Stimulated activated CD8-positive, alpha-beta memory T cell treated with anti-CD3 and anti-CD28 coated beads, Interleukin-7, amount 100 ng/mL, for 48 hours (primary cell): ENCODE measurements around the gene PTPRN2.

ENCODE experiments used
- DNase-seq, 2 donors: peaks; one replicate each; pipeline ENCODE4 v3.0.0-alpha.2; 2020; ENCODE audit warnings: low read depth in 1 of 2; ENCODE audit errors: extremely low read depth in 1 of 2

Gene PTPRN2

DNA sequence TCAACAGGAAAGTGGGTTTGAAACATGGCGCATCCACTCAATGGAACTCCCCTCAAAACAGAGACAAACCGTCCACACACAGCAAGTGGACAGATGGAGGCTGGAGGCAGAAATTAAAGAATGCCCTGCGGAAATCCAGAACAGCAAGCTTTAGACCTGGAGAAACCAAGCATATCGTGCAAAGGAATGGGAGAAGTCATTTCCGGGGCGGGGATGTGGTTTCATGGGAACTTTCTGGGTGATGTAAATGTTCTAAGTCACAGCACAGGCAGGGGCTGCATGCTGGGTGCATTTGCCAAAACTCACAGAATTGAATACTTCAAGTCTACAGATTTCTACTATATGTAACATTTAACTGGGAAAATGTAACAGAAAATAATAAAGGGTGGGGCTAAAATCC is 213.0 kb downstream of the PTPRN2 start:
- no peak for DNase-seq

DNA sequence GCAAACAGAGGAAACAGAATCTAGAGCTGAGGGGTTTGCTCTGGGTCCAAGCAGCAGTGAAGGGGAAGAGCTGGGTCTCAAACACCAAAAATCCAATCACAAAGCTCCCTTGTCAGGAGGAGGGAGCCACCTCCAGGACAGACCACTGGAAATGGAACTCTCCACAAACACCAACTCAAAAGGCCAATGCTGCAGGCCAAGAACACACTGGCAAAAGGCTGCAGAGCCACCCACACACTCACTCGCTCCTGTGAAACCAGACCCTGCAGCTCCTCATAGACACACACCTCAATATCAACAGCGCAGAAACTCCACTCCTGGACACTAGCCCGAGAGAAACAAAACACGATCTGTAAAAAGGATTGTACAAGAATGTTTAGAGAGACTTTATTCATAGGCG is 213.5 kb downstream of the PTPRN2 start:
- DNase-seq, result no peak

DNA sequence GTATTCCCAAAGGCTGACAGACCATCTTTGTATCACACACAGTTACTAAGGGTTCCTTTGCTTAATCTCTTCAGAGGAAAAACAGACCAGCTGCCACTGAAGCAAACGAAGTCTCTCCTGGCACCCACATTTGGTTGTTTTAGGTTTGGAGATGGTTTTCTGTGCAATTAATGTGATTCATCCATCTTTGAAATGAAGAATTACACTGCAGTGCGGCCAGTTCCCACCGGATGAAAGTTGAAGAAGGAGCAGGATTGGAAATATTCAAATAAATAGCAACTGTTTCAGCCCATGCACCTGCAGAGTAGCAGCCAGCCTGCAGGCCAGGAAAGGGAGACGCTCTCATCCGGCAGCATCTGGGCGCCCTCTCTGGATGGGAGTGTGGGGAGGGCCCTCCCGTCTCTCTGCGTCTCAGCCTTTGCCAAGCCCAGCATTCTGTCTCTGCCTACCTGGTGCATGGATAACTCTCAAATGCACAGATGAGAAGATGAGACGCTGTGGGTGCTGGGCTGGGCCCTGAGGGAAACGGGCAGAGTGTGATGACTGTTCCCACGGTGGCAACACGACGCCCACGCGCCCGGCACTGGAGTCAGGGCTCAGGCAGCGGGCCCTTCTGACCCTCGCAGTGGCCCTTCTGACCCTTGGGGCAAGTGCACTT is 214.0 kb downstream of the PTPRN2 start:
- no peak for DNase-seq

DNA sequence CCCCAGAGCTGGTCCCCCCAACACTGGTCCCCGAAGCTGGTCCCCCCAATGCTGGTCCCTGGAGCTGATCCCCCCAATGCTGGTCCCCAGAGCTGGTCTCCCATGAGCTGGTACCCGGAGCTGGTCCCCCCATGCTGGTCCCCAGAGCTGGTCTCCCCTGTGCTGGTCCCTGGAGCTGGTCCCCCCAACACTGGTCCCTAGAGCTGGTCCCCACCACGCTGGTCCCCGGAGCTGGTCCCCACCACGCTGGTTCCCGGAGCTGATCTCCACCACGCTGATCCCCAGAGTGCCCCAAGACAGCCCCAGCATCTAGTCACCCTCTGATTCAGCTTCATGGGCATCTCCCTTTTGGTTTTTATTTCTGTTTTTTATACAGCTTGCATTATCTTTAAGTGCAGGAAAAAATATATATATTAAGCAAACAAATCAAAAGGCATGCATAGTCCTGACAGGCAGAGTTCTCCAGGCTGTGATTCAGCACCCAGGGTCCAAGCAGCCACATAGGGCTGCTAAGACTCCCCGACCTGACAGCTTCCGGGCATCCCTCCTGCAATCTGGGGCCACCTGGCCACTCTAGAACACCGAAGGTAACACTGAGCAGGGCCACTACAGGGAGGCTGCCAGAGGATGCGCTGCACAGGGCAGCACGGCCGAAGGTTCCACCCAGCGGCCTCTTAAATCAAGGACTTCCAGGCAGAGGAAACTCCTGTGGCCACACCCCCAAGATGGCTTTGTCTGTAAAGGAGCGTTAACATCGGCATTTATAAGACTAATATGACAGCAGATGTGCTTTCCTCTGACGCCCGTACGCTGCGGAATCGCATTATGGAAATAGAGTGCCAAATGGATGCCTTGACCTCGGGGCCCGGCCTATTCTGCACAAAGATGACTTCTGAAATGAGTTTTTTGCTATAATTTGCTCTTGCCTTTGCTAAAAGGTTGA is 215.0 kb downstream of the PTPRN2 start:
- DNase-seq, result no peak

DNA sequence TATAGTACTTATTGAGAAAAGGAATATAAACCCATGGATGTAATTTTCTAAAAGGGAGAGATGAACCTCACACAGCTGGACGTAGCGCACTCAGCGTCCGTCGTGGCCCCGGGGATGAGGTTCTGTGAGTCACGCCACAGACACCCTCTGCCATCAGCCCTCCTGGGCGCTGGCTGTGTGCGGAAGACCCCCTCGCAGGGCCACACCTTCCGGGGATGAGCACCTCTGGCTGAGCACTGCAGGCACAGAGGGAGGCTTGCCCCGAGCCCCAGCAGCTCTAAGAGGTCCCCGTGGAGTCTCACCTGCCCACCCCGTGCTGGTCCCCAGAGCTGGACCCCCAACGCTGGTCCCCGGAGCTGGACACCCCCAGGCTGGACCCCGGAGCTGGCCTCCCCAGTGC is 215.8 kb downstream of the PTPRN2 start:
- DNase-seq, result no peak

DNA sequence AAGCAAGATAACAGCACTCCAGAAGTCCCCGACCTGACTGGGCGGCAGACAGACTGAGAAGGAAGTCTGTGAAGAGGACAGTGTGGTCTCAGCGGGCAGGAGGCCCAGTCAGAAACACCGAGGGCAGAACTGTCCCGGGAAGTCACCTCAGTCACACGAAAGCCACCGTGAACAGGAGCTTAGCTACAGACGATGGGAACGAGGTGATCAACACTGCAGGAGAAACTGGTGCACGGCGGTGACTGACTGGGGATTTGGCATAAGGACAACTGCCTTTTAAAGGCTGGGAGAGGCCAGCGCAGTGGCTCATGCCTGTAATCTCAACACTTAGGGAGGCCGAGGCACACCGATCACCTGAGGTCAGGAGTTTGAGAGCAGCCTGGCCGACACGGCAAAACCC is 217.8 kb downstream of the PTPRN2 start:
- no peak for DNase-seq

DNA sequence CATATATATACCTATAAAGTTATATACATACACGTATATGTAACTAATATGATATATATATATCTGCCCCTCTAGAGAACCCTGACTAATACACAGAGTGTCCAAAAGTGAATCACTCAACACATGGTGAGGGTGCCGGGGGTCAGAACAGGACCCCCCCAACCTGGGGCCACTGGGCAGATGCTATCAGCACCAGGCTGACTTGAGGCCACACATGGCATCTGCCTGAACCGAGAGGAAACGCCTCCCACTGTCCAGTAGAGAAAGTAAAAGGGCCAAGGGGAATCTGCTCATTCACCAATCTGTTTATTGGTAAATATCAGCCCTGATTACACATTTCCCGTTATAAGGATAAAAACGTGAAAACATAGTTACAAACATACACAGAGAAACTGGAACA is 218.3 kb downstream of the PTPRN2 start:
- DNase-seq, result no peak

DNA sequence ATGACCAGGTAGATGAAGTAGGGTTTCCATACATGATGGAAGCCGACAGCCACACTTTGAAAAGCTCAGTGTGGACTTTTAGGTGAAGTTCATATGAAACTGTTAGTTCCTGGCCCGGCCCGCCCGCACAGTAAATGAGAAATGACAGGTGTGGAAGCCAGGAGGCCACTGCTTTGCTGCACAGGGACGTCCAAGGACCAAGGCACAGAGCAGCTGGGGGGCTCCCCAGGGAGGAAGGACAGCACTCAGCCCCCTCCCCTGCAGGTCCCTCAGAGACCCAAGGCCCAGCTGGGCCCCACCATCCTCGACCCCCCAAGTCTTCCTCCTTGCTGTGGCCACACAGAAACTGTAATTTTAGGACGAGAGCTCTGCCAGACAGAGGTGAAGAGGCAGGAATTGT is 219.2 kb downstream of the PTPRN2 start:
- DNase-seq, result no peak

DNA sequence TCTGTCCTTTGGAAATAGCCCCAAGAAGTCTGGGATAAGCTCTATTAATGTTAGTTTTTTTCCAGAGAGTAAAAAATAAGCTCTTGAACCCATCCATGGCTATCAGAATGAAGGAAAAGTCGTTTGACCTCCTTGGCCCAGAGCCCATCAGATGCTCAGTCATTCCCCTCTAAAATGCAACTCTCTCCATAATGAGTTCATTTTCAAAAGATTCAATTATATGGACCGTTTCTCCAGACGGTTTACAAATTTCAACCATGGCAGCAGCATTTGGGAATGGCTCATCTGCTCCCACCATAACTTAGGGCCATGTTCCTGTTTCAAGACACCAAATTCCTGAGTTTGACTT is 220.0 kb downstream of the PTPRN2 start:
- DNase-seq, result no peak

DNA sequence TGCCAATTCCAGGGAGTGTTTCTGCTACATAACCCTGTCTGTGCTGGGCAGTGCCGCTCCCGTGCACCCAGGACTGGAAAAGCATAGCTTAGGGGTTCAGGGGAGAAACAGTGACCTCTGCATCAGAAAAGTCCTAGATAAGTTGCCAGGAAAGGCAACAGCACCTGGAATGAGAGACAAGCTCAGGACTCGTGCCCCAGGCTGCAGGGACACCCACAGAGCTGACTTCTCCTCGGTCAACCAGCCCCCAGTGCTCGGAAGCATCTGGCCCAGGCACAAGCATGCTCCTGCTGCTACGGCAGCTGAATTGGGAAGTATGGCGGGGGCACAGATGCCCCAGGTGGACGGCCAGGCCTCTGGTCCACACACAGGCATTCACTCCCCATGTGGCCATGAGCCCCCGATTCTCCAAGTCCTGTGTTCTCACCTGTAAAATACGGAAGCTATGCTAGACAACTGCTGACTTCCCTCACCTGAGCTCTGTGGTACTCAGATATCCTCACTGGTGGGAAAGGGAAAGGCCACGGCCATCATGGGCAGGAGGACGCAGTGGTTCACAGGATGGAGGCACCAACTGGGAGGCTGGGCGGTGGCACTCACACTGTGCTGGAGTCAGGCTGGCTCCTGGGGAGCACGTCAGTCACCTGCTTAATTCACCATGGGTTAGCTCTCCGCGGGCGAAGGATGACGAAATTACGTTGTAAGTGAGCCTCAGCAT is 220.5 kb downstream of the PTPRN2 start:
- DNase-seq, result no peak

DNA sequence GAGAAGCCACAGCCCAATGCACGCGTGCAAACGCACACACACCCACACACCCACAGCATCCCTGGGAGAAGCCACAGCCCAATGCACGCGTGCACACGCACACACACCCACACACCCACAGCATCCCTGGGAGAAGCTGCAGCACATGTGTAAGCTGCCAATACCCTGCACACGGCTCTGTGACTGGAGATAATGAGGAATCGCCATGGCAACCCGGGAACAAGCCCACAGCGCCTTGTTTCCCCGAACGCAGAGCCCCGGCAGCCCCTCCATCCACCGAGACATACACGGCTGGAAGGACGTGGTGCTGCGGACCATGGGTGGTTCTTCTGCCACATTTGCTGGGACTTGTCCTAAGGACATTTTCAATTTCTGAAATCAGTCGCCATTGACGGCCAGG is 221.3 kb downstream of the PTPRN2 start:
- DNase-seq, result no peak

DNA sequence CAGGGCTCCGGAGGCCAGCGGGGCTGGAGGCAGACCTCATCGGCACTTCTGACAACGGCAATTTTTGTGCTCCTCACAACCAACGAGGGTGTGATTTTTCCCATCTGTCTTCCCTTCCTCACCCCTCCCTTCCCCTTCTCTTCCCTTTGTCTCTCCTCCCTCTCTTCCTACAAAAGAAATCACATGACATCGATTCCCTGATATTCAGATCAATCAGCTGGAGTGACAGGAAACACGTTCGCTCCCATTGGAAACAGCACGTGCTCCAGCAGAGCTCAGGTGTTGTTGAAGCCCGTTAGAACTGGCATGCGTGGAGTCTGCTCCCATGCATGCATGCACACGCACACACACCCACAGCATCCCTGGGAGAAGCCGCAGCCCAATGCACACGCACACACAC is 222.4 kb downstream of the PTPRN2 start:
- no peak for DNase-seq

DNA sequence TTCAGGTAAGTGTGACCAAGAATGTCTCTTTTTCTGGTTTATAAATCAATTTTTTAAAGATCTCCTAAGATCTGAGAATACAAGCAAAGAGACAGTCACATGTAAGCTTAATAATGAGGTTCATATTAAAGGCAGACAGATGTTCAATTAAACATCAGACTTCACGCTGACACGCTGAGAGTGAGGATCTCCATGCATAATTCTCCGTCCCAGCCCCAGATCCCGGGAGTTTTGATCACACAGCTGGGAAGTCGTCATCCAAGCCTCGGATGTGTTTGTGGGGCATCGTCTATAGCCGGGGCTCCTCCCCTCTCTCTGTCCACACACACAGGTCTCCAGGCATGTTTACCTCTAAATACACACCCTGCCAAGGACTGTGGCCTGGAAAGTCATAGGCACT is 223.2 kb downstream of the PTPRN2 start:
- DNase-seq, result no peak

DNA sequence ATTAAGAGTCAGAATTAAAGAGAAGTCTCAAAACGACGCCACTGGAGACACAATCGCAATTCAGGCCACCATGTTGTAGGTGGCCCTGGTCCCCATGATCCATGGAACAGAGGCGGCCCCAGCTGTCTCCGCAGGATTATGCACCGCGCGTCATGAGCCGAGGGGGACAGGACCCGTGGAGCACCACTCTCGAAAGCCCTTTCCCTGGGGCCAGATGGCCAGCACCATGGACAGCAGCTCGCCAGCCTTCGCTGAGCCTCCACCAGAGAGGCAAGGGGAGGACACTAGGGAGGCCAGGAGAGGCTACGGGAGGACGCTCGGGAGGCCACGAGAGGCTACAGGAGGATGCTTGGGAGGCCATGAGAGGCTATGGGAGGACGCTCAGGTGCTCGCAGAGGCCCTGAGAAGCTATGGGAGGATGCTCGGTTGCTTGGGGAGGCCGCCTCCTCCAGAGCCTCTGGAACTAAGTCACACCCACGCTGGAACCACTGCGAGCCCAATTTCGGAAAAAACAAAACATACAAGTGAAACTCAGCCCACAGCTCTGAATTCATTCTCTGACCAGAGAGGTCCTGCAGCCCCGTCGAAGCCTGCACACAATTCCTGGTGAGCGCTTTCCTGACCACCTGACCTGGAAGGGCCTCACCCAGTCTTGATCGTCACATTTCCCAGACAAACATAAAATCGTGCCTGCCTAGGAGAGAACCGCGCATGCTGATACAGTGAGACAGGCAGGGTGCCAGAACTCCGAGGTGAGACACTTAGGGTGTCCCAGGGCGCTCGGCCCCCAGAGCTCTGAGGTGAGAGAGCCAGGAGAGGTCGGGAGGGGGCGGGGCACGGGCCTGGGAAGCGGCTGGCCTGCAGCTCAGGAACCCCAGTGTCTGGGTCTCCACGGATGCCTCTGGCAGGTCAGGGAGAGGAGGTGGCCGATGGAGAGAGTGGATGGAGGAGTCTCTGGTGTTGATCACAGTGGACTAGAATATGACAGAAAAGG is 224.4 kb downstream of the PTPRN2 start:
- no peak for DNase-seq

DNA sequence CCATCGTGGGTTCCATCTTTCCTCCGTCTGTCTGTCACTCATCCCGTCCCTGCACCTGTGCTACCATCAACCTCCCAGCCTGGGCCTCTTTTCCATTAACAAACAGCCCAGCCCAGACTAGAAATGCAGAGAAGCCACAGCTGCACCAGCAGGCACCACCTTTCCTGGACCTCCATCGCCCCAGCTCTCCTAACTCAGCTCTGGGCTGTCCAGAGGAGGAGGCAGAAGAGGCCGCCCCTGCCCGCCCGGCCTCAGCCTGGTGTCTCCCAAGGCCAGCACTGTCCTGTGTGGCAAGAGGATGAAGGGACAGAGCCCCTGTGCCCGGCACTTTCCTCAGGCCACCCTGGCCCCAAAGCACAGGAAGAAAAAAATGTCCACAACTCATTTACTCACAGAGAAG is 225.6 kb downstream of the PTPRN2 start:
- no peak for DNase-seq

DNA sequence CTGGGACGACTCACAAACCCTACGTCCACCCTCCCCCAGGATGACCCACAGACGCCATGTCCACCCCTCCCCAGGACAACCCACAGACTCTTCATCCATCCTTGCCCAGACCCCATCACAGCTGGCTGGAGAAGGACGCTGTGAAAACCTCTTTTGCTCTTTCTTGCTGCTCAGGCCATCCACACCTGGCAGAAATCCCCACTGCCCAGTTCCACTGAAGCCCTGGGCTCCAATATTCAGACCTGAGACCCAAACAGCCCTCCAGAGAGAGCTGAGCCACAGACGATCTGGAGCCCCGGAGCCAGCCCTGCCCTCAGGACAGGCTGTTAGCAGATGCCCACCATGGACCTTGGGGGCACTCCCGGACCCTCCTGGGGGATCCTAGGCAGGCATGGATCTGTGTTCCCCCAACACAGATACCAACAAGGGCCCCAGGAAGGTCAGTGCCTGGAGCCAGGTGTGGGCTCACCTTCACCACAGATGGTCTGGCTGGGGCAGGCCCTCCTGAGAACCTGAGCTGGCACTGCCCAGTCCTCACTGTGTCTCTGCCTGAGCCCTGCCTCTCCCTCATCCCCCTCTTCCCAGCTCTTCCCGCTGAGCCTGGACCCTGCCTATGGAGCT is 226.2 kb downstream of the PTPRN2 start:
- DNase-seq, result no peak

DNA sequence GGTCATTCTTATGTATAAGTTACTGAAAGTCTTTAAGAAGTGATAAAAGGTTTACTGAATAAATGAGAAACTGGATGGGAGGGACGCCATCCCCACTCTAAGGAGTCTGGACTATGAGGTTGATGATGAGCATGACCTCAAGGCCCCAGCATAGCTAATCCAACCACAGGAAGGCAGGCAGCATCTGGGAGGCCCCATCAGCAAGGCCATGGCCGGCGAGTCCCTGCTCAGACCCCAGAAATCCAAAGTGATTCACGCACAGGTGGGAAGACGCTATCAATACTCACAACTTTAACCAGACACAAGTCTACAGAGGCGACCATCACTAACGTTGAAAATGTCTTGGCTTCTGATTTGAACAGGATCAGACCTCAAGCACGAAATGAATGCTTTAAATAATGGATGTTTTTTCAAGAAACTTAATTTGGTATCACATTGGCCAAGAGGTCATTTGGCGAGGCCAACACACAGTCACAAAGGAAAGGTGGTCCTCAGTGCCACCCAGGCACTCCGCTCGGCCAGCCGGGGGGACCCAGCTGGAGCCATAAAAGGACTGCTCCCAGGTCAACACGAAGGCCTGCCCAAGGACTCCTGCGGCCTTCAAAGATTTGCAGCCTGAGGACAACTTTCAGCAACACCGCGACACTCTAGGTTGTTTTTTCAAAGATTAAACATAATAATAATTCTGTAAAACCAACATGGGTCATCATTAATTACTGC is 228.5 kb downstream of the PTPRN2 start:
- no peak for DNase-seq

DNA sequence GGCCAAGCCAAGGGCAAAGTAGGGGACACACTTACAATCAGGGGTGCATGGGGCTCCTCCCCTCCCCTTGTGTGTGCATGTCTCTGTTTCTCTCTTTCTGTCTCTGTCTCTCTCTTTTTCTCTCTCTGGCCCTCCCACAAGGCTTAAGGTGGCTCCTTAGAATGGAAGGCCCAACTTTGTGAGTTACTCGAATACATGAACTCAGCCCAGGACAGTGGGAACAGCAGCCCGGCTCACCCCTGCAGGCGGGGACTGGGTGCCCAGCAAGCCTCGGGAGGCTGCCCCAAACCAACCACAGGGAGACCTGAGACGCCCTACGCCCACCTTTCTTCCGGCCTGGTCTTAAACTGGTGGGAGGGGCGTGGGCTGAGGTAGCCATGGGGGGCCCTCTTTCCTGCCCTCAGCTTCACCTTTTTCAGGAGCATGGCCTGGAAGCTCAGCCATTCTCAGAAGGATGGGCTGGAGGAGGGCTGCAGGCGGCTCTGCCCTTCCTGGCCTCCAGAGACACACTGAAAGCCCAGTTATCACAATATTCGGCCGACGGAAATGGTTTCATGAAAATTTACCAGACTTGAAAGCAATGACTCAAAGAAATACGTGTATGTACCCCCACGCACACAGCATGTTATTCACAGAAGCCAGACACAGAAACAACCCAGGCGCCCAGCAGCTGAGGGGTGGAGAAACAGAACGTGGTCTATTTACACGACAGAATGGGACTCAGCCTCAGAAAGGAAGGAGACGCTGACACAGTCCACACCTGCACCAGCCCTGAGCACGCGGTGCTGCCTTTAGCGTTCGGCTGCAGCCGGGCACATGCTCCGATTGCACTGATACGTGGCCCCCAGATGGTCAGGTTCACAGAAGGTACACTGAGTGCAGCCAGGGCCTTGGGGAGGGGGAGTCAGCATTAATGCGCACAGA is 229.5 kb downstream of the PTPRN2 start:
- no peak for DNase-seq
